MCF 10A (cell line): ENCODE measurements around the gene DNAAF6. TPM values are rescaled to one million over a fixed set of nuclear protein-coding genes. Genes with fewer than 3 reads are reported as not detected.
"Not testable (repeated sequence)": the region's sequence is repeated elsewhere in the genome, so short reads cannot be mapped to it uniquely, and the experiment has no call there.

Experiments used
- BruUV-seq: library from RNA; stranded (reverse); fragments of 400-500 nt; replicated peaks from 2 replicates; lab custom pipeline; 2021; lab: Mats Ljungman, UMichigan
- CTCF ChIA-PET: fragments of 300-600 bp; sonication (Branson Sonifier 250); formaldehyde crosslinking; extraction: SDS; loops from one replicate; lab custom pipeline; 2021; ENCODE audit warnings: antibody characterized with exemption, inconsistent platforms; lab: Yijun Ruan, JAX
- POLR2A ChIA-PET: fragments of 300-600, 350-650 bp; sonication (Branson Sonifier 250); formaldehyde crosslinking; extraction: SDS; loops from one replicate; lab custom pipeline; 2020; ENCODE audit warnings: antibody characterized with exemption, inconsistent platforms; lab: Yijun Ruan, JAX
- DNase-seq: peaks from one replicate; pipeline ENCODE4 v3.0.0-alpha.2; 2018; ENCODE audit not compliant: unreplicated experiment
- H3K27ac Mint-ChIP-seq: one replicate; pipeline ENCODE4 v1.8.0; 2022; ENCODE audit warnings: mild to moderate bottlenecking, low read depth, mixed read lengths; ENCODE audit not compliant: unreplicated experiment
- H3K27me3 Mint-ChIP-seq: one replicate; pipeline ENCODE4 v1.8.0; 2022; ENCODE audit warnings: mixed read lengths; ENCODE audit not compliant: insufficient read depth, unreplicated experiment
- H3K36me3 Mint-ChIP-seq: one replicate; pipeline ENCODE4 v1.8.0; 2022; ENCODE audit warnings: mild to moderate bottlenecking, moderate library complexity, mixed read lengths; ENCODE audit not compliant: insufficient read depth, unreplicated experiment
- H3K4me1 Mint-ChIP-seq: one replicate; pipeline ENCODE4 v1.8.0; 2022; ENCODE audit warnings: mixed read lengths; ENCODE audit not compliant: insufficient read depth, unreplicated experiment
- H3K4me3 Mint-ChIP-seq: one replicate; pipeline ENCODE4 v1.8.0; 2022; ENCODE audit warnings: mild to moderate bottlenecking, moderate library complexity, mixed read lengths; ENCODE audit not compliant: unreplicated experiment
- H3K9me3 Mint-ChIP-seq: one replicate; pipeline ENCODE4 v1.8.0; 2022; ENCODE audit warnings: mixed read lengths; ENCODE audit not compliant: unreplicated experiment
- intact Hi-C: fragments of 100-400 bp; cut with micrococcal nuclease; formaldehyde crosslinking; loops from 2 replicates; pipeline ENCODE4 v1.14.1; 2022
- total RNA-seq: library from RNA; stranded (reverse); gene quantifications from 2 replicates; pipeline ENCODE4 v1.2.3, GENCODE V29; 2022
- TF ChIP-seq, protein P1 (sequence below): fragments of 200-600 bp; IDR thresholded peaks from one replicate; pipeline ENCODE4 v1.8.0; 2022; ENCODE audit warnings: antibody characterized with exemption, mild to moderate bottlenecking; ENCODE audit not compliant: unreplicated experiment

The DNAAF6 gene
- total RNA-seq, 1 experiment from 2014 or later: not detected

DNA sequence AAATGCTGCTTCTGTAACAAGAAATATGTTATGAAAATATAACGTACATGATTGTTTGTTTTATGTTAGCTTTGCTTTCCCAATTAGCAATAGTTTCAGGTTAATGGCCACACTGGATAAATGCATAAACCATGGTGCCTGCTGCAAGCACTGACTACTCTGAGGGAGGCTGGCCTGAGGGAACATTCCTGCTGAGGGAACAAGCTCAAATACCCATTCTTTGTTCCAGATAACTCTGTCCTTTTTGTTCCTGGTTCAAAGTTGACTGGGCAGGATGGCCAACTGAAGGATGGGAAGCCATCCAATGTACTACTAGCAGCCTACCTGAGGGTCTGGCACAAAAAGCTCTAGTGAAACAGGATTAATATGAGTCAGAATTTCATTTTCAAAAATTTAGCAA is 37.7 kb upstream of the DNAAF6 start:
- H3K27ac Mint-ChIP-seq: no peak overlapping the region

GRCh38 chrX:107171369-107172102 is 34.9 kb upstream of the DNAAF6 start:
- peaks cover 4% of the 10 kb centered on the region for H3K36me3 Mint-ChIP-seq
- ChIA-PET POLR2A (interaction anchor here (0.5 kb wide), 1 partner anchor 10 kb away, joined by 5 read pairs; no protein-coding TSS in a partner anchor), CTCF (no interaction called here)
- no peaks in the 10 kb centered on the region for H3K9me3 Mint-ChIP-seq
- DNase-seq: no peak
- TF ChIP-seq, protein P1, sequence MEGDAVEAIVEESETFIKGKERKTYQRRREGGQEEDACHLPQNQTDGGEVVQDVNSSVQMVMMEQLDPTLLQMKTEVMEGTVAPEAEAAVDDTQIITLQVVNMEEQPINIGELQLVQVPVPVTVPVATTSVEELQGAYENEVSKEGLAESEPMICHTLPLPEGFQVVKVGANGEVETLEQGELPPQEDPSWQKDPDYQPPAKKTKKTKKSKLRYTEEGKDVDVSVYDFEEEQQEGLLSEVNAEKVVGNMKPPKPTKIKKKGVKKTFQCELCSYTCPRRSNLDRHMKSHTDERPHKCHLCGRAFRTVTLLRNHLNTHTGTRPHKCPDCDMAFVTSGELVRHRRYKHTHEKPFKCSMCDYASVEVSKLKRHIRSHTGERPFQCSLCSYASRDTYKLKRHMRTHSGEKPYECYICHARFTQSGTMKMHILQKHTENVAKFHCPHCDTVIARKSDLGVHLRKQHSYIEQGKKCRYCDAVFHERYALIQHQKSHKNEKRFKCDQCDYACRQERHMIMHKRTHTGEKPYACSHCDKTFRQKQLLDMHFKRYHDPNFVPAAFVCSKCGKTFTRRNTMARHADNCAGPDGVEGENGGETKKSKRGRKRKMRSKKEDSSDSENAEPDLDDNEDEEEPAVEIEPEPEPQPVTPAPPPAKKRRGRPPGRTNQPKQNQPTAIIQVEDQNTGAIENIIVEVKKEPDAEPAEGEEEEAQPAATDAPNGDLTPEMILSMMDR: no peak
- no peak overlapping the region for H3K27ac Mint-ChIP-seq
- intact Hi-C loops: no loop called here
- no peaks in the 10 kb centered on the region for H3K4me1 Mint-ChIP-seq
- no TSS peak for BruUV-seq
- no peak overlapping the region for H3K4me3 Mint-ChIP-seq
- H3K27me3 Mint-ChIP-seq: peaks cover 49% of the 10 kb centered on the region

More for the DNA sequence above, 37.7 kb upstream of the DNAAF6 start:
- CTCF ChIA-PET: interaction anchor here (0.6 kb wide), 2 partner anchors 596 to 609 kb away, joined by 3 read pairs; partner anchors contain the start of gene NCBP2L
- intact Hi-C loops: no loop called here
- POLR2A ChIA-PET: no interaction called here
- TF ChIP-seq, protein P1: no peak
- H3K36me3 Mint-ChIP-seq: no peaks in the 10 kb centered on the region
- H3K9me3 Mint-ChIP-seq: no peaks in the 10 kb centered on the region
- BruUV-seq: no TSS peak
- no peak for DNase-seq
- H3K27me3 Mint-ChIP-seq: peaks cover 44% of the 10 kb centered on the region
- H3K4me3 Mint-ChIP-seq: no peak overlapping the region
- no peaks in the 10 kb centered on the region for H3K4me1 Mint-ChIP-seq

- CTCF ChIA-PET: no interaction called here
- peaks cover 47% of the 10 kb centered on the region for H3K27me3 Mint-ChIP-seq
- no peak overlapping the region for H3K4me3 Mint-ChIP-seq
- DNase-seq: no peak
- no peaks in the 10 kb centered on the region for H3K36me3 Mint-ChIP-seq
- TF ChIP-seq, protein P1: no peak
- no peaks in the 10 kb centered on the region for H3K4me1 Mint-ChIP-seq
- intact Hi-C loops: no loop called here
- no TSS peak for BruUV-seq
- POLR2A ChIA-PET: interaction anchor here (0.5 kb wide), 1 partner anchor 1219 kb away, joined by 3 read pairs; no protein-coding TSS in a partner anchor
- H3K9me3 Mint-ChIP-seq: no peaks in the 10 kb centered on the region
- H3K27ac Mint-ChIP-seq: no peak overlapping the region
Measured at GRCh38 chrX:107197319-107197718, 9.1 kb upstream of the DNAAF6 start.

DNA sequence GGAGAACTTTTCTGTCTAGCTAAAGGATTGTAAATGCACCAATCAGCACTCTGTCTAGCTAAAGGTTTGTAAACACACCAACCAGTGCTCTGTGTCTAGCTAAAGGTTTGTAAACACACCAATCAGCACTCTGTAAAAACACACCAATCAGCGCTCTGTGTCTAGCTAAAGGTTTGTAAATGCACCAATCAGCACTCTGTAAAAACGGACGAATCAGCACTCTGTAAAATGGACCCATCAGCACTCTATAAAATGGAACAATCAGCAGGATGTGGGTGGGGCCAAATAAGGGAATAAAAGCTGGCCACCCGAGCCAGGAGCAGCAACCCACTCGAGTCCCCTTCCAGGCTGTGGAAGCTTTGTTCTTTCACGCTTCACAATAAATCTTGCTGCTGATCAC is 8.3 kb upstream of the DNAAF6 start:
- H3K4me3 Mint-ChIP-seq, H3K27ac Mint-ChIP-seq, H3K9me3 Mint-ChIP-seq, BruUV-seq, intact Hi-C loops, DNase-seq, H3K4me1 Mint-ChIP-seq, H3K36me3 Mint-ChIP-seq: not testable (repeated sequence)
- ChIA-PET POLR2A (interaction anchor here (1.0 kb wide), 1 partner anchor 79 kb away, joined by 4 read pairs; the partner anchor contains the start of gene RBM41), CTCF (interaction anchor here (1.2 kb wide), 1 partner anchor 18 kb away, joined by 3 read pairs; no protein-coding TSS in a partner anchor)
- H3K27me3 Mint-ChIP-seq: peaks cover 40% of the 10 kb centered on the region
